NCI-H748 (cell line): Measurements from ENCODE around the gene RHBDD3.

Source experiments
- DNase-seq: peaks from one replicate; lab custom pipeline; 2025; ENCODE audit not compliant: unreplicated experiment; lab: John Stamatoyannopoulos, UW

RHBDD3 gene

GRCh38 chr22:29218758-29219408 lies 48.9 kb downstream of the RHBDD3 start:
- no peak for DNase-seq

GRCh38 chr22:29217827-29218757 lies 49.7 kb downstream of the RHBDD3 start:
- DNase-seq: no peak

- no peak for DNase-seq
These were observed 50.7 kb downstream of the RHBDD3 start for GRCh38 chr22:29216873-29217666.

- no peak for DNase-seq
These were observed 51.5 kb downstream of the RHBDD3 start for GRCh38 chr22:29216011-29216872.

- no peak for DNase-seq
These were observed 52.5 kb downstream of the RHBDD3 start for GRCh38 chr22:29215012-29215860.

GRCh38 chr22:29214232-29214631 lies 53.5 kb downstream of the RHBDD3 start:
- DNase-seq: no peak

GRCh38 chr22:29213493-29213892 lies 54.3 kb downstream of the RHBDD3 start:
- no peak for DNase-seq

- no peak for DNase-seq
These were observed 55.0 kb downstream of the RHBDD3 start for GRCh38 chr22:29212743-29213142.

GRCh38 chr22:29211466-29211865 lies 56.3 kb downstream of the RHBDD3 start:
- DNase-seq: no peak

- DNase-seq: no peak
These were observed 56.7 kb downstream of the RHBDD3 start for GRCh38 chr22:29211066-29211465.
